Coronary artery (tissue), 2 donors: ENCODE data around the gene EPB41L2.
"Not testable (repeated sequence)": the region's sequence is repeated elsewhere in the genome, so short reads cannot be mapped to it uniquely, and the experiment has no call there.

Experiments
- DNase-seq: peaks from one replicate; pipeline ENCODE4 v3.0.0-alpha.2; 2017; ENCODE audit warnings: low spot score
- H3K27ac ChIP-seq, 2 donors: fragments of 200-600 bp; sonication (generic); one replicate each; pipeline ENCODE4 v1.5.1; 2016 to 2019
- H3K4me3 ChIP-seq: fragments of 200-600 bp; sonication (generic); 2 replicates; pipeline ENCODE4 v1.5.1; 2016; ENCODE audit warnings: mild to moderate bottlenecking, moderate library complexity
- CTCF ChIP-seq: fragments of 200-600 bp; sonication (generic); IDR thresholded peaks from one replicate; pipeline ENCODE4 v1.5.1; 2019; ENCODE audit warnings: antibody characterized with exemption

Gene EPB41L2

GRCh38 chr6:130815200-130816071, 247.6 kb downstream of the EPB41L2 start:
- H3K4me3 ChIP-seq, result no peak overlapping the region
- no peak for DNase-seq
- no peak for TF ChIP-seq CTCF
- no peak overlapping the region for H3K27ac ChIP-seq

- no peak overlapping the region for H3K4me3 ChIP-seq
- no peak for TF ChIP-seq CTCF
- no peak overlapping the region for H3K27ac ChIP-seq
- no peak for DNase-seq
Observed at GRCh38 chr6:130814506-130814905, 248.5 kb downstream of the EPB41L2 start.

GRCh38 chr6:130811932-130812331, 251.1 kb downstream of the EPB41L2 start:
- Histone ChIP-seq H3K4me3 (no peak overlapping the region), H3K27ac (no peak overlapping the region)
- TF ChIP-seq CTCF, result no peak
- DNase-seq, result no peak

GRCh38 chr6:130810307-130811030, 252.6 kb downstream of the EPB41L2 start:
- no peak for DNase-seq
- no peak for TF ChIP-seq CTCF
- Histone ChIP-seq H3K27ac (no peak overlapping the region), H3K4me3 (no peak overlapping the region)

GRCh38 chr6:130801368-130801767, 261.7 kb downstream of the EPB41L2 start:
- not testable (repeated sequence) for H3K4me3 ChIP-seq, DNase-seq, H3K27ac ChIP-seq

- TF ChIP-seq CTCF, result no peak
- Histone ChIP-seq H3K4me3 (no peak overlapping the region), H3K27ac (no peak overlapping the region)
- DNase-seq, result no peak
Observed at GRCh38 chr6:130797061-130797460, 266.0 kb downstream of the EPB41L2 start.

- no peak for TF ChIP-seq CTCF
- no peak overlapping the region for H3K4me3 ChIP-seq
- H3K27ac ChIP-seq, result peak overlapping the region in 1 of 2 donors; percentile 4
- DNase-seq, result no peak
Observed at GRCh38 chr6:130796313-130796905, 266.6 kb downstream of the EPB41L2 start.
